ENCODE measurements around the gene COL18A1.
"Not testable (repeated sequence)": the region's sequence is repeated elsewhere in the genome, so short reads cannot be mapped to it uniquely, and the experiment has no call there.

The COL18A1 gene

DNA sequence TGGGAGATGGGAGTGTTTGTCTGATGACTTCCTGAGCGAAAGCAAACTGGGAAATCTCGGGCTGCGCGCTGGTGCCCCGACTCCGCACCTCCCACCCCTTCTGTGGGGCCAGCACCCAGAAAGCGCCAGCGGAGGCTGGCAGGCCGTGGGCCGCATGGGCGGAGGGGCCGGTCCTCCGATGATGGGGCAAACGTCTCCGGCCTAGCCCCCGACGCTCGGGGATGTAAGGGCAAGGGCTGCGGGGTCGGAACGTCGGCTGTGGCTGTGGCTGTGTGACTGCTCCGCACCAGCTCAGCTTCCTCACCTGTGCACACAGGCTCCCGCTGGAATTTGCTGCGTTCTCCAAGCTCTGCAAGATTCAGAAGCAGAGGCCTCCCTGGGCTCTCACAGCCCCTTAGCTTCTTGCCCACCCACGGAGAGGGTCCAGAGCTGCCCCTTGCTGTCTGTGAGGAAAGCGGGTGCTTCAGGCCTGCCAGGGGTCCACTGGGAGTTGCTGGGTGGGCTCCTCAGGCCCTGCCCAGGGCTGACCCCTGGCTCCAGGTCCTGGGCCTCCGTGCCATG is 35.0 kb downstream of the COL18A1 start:
- DNase-seq (ENCODE audit: low read depth in 2 of 2, low spot score in 1 of 2) = no peak

DNA sequence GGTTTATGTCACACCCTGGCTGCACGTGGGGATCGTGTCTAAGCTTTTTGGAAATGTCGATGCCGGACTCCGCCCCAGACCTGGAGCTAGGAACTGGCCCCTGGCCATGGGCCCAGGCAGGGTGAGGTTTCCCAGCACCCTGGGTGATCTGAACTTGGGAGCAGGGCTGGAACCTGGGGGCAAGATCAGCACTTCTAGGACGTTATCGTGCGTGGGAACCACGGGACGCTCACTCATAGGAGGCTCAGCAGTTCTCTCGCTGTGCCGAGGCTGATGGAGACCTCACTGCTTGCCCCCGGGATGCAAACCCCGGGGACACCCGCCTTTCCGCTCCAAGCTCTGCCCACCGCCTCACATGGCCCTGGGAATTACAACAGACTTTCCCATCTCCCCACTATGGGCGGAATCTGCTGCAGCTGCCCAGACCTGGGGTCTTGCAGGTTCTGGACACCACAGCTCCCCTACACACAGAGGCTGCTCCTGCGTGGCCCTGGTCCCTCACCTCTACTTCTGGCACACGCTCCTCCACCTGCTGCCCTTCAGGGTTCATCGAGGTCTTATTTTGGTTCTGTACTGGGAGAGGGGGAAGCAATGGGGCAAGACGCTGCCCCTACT is 35.9 kb downstream of the COL18A1 start:
- no peak for DNase-seq (ENCODE audit: low read depth in 2 of 2, low spot score in 1 of 2)

DNA sequence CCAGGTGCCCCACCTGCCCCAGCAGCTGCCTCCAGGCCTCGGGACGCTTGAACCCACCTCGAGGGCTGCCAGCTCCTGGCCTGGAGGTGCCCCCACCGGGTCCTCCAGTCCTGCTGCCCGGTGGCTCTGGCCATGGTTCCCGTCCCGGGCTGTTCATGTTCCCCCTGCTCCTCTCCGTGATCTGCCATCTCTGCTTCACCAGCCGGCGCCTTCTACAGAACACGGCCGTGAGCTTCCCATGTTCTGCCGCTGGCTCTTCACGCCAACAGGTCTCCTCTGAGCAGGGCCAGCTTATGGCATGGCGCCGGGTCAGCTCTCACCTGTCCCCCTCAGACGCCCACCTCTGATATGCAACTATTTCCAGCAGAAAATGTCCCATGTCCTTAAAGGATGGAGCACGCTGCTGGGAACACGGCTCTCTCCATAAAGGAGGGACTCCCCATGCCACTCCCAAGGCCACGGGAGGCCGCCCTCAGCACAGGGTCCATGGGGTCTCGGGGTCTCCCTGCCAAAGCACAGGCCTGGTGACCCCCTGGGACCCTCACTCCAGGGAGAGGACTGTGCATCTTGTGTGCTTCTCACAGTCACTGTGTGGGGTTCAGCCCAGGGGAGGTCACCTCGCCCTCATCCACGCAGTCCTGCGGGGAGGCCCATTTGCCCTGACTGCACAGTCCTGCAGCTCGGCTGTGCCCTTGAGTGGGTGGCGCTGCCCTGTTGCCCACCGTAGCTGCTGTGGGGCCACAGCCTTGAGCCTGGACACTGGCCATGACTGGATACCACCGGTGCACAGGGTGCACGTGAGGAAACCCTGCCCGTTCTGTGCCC is 36.7 kb downstream of the COL18A1 start:
- DNase-seq (ENCODE audit: low read depth in 2 of 2, low spot score in 1 of 2) = no peak

DNA sequence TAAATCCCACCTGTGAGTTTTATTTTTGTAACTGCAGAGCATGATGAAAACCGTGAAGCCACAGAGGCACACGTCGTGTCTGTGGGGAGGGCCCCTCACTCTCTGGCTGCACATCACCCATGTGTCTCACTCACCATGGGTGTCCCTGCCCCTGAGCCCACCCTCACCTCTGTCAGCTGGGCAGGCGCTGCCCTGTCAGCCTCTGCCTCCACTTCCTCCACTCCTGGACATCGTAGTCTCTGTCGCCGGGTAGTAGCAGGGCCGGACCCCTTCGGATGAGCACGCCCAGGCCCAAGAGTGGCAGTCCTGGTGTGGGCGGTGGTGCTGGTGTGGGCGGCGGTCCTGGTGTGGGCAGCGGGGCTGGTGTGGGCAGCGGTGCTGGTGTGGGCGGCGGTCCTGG is 37.3 kb downstream of the COL18A1 start:
- DNase-seq (ENCODE audit: low read depth in 2 of 2, low spot score in 1 of 2) = no peak

DNA sequence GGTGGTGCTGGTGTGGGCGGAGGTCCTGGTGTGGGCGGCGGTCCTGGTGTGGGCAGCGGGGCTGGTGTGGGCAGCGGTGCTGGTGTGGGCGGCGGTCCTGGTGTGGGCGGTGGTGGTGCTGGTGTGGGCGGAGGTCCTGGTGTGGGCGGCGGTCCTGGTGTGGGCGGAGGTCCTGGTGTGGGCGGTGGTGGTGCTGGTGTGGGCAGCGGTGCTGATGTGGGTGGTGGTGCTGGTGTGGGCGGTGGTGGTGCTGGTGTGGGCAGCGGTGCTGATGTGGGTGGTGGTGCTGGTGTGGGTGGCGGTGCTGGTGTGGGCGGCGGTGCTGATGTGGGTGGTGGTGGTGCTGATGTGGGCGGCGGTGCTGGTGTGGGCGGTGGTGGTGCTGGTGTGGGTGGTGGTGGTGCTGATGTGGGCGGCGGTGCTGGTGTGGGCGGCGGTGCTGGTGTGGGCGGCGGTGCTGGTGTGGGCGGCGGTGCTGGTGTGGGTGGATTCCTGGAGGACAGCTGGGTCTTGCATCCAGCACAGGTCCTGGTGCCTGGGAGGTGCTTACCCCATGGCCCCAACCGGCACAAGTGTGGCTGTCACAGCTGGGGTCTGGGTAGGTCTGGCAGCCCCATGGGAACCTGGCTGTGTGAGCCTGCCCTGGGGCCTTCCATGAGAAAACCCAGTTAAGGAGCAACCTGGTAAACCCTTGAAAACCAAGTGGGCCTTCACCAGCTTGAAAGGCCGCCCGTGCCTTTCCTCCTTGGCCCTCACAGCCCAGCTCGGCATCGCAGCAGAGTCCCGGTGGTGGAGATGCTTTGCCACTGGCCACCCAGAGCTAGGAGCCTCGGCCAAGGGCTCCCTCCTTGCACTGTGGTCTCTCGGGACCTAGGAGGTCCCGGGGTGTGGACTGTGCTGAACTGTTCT is 38.0 kb downstream of the COL18A1 start:
- not testable (repeated sequence) for DNase-seq (ENCODE audit: low read depth in 2 of 2, low spot score in 1 of 2)

DNA sequence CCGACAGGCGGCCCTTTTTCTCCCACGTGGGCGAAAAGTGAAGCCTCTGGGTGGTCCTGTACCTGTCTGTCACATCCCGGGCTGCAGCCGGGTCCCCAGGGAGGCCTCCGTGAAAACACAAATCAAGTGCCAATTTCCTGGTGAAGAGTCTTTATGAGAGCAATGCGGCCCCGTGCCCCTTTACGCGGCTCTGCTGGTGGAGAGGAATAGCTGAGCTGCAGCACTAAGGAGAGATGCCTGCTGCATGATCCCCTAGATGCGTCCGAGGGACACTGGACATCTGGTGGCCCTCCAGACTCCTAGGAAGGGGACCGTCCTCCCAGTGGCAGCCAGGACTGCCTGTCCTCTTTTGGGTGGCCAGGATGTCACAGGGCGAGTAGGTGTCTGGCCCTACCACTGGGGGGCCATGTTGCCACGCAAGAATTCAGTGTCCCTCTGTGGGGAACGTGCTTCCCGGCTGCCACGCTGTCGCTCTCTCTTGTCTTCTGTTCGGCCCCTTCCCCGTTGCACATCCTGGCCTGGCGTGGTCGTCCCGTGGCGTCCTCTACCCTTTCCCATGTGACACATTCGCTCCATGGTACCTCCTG is 38.7 kb downstream of the COL18A1 start:
- DNase-seq (ENCODE audit: low read depth in 2 of 2, low spot score in 1 of 2) = no peak

DNA sequence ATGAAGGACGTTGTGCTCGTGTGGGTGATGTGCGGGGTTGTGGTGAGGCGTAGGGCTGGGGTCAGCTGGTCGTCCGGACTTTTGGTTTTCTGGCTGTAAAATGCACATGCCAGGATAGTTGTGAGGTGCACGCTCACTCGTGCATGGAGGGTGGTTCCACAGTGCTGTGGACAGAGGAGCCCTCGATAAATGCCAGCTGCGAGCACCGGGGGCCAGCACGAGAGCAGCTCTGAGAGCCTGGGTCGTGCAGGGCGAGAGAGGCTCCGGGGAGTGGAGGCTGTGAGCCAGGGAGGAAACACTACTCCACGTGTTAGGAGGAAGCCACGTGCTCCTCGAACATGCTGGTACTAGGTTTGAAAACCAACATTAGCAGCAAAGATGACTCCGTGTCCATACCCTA is 39.4 kb downstream of the COL18A1 start:
- DNase-seq (ENCODE audit: low read depth in 2 of 2, low spot score in 1 of 2) = no peak

DNA sequence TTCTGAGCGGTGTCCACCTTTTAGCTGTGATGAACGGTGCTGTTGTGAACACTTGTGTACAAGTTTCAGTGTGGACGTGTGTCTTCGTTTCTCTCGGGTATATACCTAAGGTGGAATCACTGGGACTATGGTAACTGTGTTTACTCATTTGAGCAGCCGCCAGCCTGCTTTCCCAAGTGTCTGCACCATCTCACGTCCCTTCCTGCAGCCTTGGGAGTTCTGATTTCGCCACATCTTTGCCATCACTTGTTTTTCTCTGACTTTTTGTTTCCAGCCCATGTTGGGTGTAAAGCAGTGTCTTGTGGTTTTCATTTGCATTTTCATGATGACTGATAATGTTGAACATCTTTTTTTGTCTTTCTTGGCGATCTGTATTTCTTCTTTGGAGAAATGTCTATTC is 40.4 kb downstream of the COL18A1 start:
- DNase-seq (ENCODE audit: low read depth in 2 of 2, low spot score in 1 of 2) = no peak

DNA sequence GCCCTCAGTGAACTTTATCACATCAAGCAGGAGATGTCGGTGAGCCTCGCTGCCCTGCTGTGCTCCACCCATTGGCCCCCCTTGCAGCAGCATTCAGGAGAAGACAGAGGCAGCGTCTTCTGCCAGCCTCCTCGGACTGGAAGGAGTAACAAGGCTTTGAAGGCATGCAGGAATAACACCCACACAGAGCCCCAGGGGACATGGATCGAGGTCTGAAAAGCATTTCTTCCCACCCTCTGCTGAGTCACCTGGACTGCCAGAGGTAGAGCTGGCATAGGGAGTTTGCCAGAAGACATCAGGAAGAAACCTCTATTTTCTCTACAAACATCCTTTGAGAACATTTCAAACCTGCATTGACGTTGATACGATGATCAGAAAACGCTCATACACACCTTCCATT is 42.9 kb downstream of the COL18A1 start:
- DNase-seq (ENCODE audit: low read depth in 2 of 2, low spot score in 1 of 2) = no peak

DNA sequence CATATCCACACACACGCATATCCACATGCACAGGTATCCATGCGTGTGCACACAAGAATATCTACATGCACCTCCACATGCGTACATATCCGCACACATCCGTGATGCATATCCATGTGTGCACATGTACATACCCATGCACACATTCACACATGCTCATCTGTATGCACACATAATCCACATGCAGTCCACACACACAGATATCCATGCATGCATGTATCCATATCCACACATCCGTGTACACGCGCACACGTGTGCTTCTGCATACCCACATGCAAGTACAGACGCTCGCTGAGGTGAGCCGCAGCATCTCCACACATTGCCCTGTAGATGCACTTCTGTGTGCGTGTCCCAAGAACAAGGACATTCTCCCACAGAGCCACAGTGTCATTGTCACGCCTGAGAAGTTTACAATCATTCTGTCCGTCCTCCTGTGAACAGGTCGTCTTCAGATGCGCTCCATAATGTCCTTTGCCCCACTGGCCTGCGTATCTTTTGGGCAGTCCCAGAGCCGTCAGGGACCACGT is 43.4 kb downstream of the COL18A1 start:
- DNase-seq (ENCODE audit: low read depth in 2 of 2, low spot score in 1 of 2) = no peak

DNA sequence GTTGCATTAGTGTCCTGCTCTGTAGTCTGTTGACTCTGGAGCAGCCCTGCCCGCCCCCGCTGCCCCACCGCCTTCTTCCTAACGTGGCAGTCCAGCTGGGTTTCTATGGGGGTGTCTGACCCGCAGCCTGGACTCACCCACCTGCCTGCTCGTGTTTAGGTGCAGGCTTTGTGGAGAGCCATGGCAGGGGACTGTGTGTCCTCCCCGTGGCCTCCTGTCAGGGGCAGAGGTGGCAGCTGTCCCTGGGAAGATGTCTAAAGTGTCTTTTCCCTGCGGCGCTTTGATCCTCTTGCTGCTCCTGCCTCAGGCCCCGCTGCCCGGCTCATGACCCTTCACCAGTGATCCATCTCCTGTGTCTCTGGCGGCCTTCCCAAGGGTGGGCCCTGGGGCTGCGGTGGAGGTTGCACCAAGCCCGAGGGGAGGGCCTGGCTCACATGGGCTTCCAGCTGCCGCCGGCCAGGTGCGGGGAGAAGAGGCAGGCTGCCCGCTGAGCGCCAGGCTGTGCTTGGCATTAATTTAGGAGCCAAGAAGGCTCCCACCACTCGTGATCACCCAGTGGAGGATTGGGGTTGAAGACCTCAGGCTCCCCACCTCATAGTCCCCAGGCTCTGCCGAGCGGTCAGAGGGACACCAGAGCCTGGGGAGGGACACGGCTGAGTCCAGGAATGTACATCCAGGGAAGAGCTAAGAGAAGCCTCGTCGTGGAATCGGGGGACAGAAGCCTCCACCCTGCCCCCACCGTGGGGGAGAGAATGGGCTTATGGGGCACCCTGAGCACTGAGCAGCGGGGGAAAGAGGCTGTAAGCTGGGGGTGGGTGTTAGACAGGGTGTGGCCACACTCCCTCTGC is 44.1 kb downstream of the COL18A1 start:
- DNase-seq (ENCODE audit: low read depth in 2 of 2, low spot score in 1 of 2) = no peak

DNA sequence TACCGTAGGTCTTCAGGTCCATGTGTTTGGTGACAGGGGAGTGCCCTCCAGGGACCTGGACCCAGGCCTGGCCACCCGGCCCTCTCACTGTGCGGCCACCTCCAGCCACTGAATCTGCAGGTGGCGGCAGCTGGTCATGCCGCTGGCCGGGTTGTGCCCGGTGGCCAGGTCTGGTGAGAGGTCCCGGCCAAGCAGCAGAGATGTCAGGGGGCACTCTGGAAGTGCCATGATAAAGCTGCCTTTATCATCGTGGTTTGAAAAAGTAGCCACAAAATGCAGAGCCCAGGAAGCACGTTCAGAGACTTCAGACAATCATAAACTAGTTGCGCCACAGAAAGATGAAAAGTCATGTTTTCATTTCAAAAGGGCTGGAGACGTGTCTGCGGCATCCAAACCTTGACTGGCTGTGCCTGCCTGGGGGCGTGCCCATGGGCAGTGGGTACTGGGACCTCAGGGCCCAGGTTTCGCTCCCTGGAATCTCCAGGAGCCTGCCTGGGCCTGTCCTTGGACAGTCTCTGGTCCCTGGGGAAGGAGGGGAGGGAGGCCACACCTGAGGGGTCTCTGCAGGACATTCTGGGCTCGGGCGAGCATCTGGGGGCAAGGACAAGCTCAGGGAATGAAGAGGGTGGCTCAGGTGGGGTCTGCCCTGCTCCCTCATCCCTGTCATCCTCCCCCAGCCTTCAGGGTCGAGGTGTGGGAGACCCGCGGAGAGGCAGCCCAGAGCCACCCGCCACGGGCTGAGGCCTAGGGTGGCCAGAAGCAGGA is 44.9 kb downstream of the COL18A1 start:
- DNase-seq (ENCODE audit: low read depth in 2 of 2, low spot score in 1 of 2) = no peak

DNA sequence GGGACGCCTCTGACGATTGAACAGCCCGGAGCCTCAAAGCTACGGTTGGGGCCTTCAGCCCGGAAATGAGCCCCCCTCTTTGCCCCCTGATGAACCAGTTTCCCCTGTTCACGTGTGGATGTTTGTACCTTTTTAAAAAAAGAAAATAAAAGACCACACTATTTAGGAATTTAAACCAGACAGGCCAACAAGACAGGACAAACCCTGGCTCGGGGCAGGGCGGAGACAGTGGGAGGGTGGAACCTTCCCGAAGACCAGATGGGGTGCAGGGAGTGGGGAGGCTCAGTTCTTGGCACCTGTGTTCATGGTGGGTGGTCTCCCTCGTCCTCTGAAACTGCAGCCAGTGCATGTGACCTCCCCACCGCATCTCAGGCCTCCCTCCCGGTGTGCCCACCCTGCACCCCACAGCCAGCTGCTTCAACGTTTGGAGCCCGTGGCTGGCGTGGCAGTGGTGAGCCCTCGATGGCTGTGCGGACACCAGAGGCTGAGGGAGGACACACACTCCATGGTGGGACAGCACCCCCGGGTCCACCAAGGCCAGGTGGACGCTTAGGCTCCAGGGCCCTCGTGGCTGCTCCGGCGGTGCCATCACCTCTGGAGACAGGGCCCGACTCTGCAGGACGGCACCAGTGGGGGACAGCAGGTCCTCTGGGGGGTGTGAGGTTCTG is 45.6 kb downstream of the COL18A1 start:
- no peak for DNase-seq (ENCODE audit: low read depth in 2 of 2, low spot score in 1 of 2)

DNA sequence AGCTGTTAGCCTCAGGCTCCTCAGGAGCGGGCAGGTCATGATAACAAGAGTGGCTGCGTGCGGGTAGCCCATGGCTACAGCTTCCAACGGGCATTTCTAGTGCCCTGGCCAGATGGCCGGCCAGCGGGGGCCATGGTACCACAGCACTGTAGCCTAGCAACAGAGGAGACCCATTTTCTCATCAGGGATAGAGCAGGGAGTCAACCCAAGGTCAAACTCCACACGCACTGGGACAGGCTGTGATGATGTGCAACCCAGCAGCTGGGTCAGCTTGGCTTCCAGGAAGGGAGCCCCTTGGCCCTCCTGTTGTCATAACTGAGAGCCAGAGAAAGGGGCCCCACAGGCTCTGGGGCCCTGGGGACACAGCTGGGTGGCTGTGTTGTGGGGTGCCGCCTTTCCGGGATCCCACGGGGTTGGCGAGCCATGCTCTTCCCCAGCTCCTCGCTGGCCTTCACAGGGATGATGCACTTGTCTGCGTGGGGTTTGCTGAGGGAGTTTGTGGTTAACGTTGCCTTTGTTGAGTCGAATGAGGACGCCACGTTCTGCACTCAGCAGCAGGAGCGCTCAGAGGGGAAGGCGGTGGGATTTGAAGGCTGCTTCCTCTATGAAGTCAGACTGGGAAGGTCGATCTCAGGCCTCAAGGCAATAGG is 46.3 kb downstream of the COL18A1 start:
- DNase-seq (ENCODE audit: low read depth in 2 of 2, low spot score in 1 of 2) = no peak

DNA sequence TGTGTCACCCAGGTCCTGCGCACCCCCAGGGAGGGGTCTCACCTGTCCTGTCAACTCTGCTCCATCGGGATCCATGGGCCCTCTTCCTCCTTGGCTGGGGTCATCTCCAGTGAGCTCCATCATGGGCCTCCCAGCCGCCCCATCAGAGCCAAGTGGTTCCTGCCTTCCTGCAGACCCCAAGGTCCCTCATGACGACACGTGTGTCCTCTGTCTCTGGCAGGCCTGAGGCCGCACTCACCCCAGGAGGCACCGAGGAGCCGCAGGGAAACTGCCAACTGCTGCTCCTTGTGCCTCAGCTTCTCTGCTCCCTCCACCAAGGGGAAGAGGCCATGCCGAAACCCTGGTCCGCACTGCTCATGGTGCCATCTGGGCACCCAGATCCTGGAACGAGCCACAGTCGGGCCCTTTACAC is 46.8 kb downstream of the COL18A1 start:
- DNase-seq (ENCODE audit: low read depth in 2 of 2, low spot score in 1 of 2) = no peak

DNA sequence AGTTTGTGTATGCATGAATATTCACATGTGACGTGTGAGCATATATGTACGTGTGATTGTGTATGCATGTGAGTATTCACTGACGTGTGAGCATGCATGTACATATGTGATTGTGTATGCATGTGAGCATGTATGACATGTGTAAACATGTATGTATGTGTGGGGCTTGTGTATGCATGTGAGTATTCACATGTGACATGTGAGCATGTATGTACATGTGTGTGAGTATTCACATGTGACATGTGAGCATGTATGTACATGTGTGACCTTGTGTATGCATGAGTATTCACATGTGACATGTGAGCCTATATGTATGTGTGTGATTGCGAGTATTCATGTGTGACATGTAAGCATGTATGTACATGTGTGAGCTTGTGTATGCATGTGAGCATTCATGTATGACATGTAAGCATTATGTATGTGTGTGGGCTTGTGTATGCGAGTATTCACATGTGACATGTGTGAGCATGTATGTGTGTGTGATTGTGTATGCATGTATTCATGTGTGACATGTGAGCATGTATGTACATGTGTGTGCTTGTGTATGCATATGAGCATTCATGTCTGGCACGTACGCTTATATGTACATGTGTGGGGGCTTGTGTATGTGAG is 47.8 kb downstream of the COL18A1 start:
- DNase-seq (ENCODE audit: low read depth in 2 of 2, low spot score in 1 of 2) = no peak

DNA sequence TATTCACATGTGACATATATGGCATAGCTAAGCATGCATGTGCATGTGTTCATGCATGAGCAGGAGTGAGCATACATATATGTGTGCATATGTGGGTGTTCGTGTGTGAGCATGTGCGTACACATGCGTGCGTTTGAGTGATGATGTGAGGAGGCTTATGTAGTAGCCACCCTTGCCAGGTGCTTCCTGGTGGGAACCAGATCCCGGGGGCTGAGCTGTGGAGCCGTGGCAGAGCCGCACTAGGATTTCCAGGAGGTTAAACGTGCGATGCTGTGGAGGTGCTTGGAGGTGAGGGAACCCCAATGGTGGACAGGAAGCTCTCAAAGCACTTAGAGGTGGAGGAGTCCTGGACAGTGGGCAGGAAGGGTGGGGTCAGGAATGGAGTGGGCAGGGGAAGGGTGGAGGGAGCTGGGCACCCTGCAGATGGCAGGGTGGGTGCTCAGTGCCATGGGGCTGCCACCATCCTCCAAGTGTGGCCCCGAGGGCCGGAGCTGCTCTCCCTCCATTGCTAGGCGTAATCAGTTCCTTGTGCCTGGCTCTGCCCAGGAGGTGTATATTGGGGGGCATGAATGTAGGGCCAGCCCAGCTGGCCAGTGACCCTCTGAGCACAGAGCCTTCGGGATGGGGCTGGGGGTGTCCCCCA is 48.5 kb downstream of the COL18A1 start:
- no peak for DNase-seq (ENCODE audit: low read depth in 2 of 2, low spot score in 1 of 2)

Measured in stimulated activated CD8-positive, alpha-beta memory T cell treated with anti-CD3 and anti-CD28 coated beads, Interleukin-4, amount 100 ng/mL, for 4 hours (primary cell).